GM18517 (cell line): Measurements from ENCODE around the gene C1QTNF1.

Source experiments
- ATAC-seq: cut with Tn5 transposase; IDR thresholded peaks from one replicate; pipeline ENCODE4 v1.9.1; 2021; ENCODE audit warnings: mild to moderate bottlenecking, moderate library complexity; ENCODE audit not compliant: unreplicated experiment

Gene C1QTNF1

GRCh38 chr17:79090443-79091225 lies 66.7 kb downstream of the C1QTNF1 start:
- no peak for ATAC-seq

- ATAC-seq: no peak
Measured at GRCh38 chr17:79091226-79091670, 67.3 kb downstream of the C1QTNF1 start.

GRCh38 chr17:79092567-79092966 lies 68.6 kb downstream of the C1QTNF1 start:
- no peak for ATAC-seq

GRCh38 chr17:79093270-79093669 lies 69.3 kb downstream of the C1QTNF1 start:
- ATAC-seq: no peak

- ATAC-seq: no peak
Measured at GRCh38 chr17:79094261-79094660, 70.3 kb downstream of the C1QTNF1 start.

- ATAC-seq: no peak
Measured at GRCh38 chr17:79095345-79096055, 71.5 kb downstream of the C1QTNF1 start.

GRCh38 chr17:79096477-79096876 lies 72.5 kb downstream of the C1QTNF1 start:
- ATAC-seq: no peak

GRCh38 chr17:79097226-79098055 lies 73.5 kb downstream of the C1QTNF1 start:
- no peak for ATAC-seq

GRCh38 chr17:79098282-79098867 lies 74.4 kb downstream of the C1QTNF1 start:
- no peak for ATAC-seq
